ENCODE measurements around the gene COL15A1.

COL15A1 gene

GRCh38 chr9:99051851-99052250 is 108.1 kb downstream of the COL15A1 start:
- no peak for DNase-seq (ENCODE audit: insufficient read length, low spot score)
- no peak for FAIRE-seq

DNA sequence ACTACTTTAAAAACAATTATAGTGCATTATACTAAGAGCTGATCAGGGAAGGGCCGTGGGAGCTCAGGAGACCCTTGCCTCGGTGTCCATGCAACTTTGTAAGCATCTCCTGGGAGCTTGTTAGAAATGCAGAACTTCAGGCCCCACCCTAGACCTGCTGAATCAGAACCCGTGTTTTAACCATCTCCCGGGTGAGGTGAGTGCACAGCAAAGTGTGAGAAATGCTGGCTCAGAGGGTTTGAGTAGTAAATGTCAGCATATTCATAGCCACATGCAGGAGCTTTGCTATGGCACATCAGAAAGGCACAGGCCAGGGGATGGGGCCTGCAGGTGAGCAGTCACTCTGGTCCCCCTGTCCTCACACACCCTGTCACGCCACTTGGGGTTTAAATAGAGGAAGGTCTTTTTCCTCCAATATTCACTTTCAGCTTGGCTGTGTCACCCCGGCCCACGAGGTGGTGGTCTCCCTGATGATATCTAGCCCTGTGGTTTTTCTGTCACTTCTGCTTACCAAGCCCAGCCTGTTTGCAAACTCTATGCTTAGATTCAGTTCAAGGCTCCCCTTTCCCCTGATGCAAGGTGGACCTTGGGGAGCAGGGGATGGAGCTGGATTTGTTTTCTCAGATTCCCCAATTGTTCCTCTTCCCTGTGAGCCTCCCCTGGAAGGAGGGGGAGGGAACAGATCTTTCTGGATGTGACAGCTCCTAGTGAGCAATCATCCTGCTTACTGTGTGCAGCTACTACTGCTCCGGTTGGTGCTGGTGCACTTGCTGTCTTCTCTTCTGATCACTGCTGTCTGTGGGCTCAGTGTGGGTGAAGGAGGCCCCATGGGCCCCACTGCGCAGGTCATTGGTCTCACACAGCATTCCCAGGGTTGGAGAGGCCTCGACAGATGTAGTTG is 109.4 kb downstream of the COL15A1 start:
- no peak for FAIRE-seq
- DNase-seq (ENCODE audit: insufficient read length, low spot score) = no peak

- no peak for FAIRE-seq
These were observed 110.9 kb downstream of the COL15A1 start for GRCh38 chr9:99054581-99054980.

GRCh38 chr9:99055384-99055783 is 111.7 kb downstream of the COL15A1 start:
- FAIRE-seq = no peak

More at GRCh38 chr9:99054581-99054980, 110.9 kb downstream of the COL15A1 start:
- peak; percentile 29 for DNase-seq (ENCODE audit: insufficient read length, low spot score)

GRCh38 chr9:99056186-99056585 is 112.5 kb downstream of the COL15A1 start:
- FAIRE-seq = no peak
- DNase-seq (ENCODE audit: insufficient read length, low spot score) = no peak

More at GRCh38 chr9:99055384-99055783, 111.7 kb downstream of the COL15A1 start:
- DNase-seq (ENCODE audit: insufficient read length, low spot score) = no peak

DNA sequence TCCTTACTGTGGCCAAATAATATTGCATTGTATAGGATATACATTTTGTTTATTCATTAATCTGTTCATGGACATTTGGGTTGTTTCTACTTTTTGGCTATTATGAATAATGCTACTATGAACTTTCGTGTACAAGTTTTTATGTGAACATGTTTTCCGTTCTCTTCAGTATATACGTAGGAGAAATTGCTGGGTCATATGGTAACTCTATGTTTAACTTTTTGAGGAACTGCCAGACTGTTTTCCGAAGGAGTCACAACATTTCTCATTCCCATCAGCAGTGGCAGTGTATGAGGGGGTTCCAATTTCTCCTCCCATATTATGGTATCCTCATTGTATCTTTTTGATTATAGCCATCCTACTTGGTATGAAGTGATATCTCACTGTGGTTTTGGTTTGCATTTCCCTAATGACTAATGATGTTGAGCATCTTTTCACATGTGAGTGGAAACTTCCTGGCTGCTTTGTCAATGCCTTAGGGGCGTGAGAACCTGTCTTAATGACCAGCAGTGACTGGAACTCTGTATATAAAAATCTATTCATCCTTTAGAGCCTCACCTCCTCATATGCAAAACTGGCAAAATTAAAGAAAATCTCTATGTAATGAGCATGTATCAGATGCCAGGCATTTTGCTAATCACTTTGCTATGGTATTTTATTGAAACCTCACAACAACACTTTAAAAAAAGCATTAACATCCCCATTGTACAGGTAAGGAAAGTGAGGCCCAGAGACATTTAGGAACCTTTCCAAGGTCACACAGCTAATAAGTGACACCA is 113.4 kb downstream of the COL15A1 start:
- no peak for DNase-seq (ENCODE audit: insufficient read length, low spot score)

DNA sequence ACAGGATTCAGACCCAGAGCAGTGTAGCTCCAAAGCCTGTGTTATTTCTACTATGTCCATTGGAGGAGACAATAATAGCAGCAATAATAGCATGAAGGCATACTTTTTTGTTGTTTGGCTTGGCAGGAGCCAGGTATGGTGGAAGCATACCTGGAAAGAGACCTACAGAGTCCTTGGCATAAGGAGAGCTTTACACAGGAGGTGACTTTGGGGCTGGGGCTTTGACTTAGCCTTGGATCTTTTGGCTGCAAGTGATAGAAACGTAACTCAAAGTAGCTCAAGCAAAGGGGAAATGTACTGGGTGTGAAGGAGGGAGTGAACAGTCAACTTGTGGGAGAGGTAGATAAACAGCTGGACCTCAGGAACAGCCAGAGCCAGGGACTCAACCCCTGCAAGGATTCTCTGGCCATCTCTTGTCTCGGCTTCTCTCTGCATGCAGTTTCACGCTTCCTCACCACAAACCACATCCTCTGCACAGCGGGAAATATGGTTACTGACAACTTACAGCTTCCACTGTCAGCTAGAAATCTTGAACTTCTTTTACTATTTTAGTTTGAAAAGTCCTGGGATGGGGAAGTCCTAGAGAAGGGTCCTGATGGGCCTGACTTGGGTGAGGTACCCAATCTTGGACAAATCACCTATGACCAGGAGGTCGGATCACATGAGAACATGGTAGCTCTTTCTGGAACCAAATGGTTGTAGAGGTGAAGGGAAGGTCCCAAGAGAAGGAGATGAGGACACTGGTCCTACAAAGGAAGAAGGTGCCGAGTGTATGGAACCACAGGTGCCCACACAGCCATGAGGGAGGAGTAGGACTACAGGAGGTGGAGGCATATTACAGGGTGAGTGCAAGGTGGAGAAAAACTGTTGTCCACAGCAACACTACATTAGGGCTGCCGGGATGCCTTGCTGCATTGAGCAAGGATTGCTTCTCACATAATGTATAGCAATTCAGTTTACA is 114.2 kb downstream of the COL15A1 start:
- DNase-seq (ENCODE audit: insufficient read length, low spot score) (no peak), FAIRE-seq (no peak)

More for the DNA sequence above, 113.4 kb downstream of the COL15A1 start:
- no peak for FAIRE-seq

DNA sequence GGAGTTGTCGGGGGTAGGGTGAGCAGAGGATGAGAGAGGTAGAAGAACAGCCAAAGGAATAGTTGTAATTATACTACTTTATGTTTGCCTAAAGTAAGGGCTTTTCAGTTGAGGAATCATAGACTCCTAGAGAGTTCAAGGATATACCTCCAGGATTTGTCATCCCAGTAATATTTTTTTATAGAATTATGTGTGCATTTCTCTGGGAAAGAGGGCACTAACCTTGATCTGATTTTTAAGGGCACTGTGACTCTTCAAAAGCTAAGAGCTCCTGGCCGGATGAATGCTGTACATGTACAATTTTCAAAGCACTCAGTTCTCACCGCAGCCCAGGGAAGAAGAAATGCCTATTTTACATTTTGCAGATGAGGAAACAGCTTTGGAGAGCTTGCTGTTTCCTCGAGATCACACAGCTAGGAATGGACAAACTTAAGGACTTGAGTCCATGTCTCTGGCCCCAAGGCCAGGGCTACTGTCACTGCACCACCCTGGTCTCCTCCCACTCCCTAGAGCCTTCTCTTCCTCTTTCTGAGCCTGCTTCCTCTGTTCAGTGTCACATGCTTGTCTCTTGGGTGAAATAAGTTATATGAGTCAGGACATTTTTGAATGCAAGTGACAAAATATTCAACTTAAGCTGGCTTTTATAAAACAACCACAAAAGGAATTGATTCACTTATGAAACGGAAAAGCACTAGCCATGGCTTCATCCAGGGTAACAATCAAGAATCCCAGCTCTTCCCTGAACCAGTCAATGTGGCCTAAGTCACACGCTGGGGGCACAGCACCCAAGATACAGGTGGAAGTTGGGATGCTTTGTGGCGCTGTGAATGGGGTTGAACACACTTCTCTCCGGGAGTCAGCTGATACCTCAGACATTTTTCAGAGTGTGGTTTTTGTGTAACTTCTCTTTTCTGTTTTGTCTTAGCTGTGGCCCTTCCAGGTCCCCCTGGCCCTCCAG is 115.5 kb downstream of the COL15A1 start:
- FAIRE-seq = no peak
- no peak for DNase-seq (ENCODE audit: insufficient read length, low spot score)

GRCh38 chr9:99060621-99061020 is 116.9 kb downstream of the COL15A1 start:
- FAIRE-seq = no peak

DNA sequence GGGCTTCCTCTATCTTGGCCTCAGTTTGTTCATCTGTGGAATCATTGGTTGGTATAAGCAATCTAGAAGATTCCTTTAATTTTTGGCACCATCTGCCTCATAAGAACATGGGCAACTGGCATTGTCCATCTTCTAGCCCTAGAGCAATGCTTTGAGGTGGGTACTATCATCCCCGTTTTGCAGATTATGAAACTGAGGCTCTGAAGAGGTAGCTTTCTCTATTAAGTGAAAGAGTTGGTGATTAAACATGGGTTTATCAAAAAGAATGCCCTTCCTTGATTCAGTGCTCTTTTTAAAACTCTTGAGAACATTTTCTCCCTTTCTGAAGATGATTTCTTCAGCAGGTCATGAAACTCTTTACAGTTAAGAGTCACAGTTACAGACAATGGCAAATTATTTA is 118.8 kb downstream of the COL15A1 start:
- FAIRE-seq = no peak

More at GRCh38 chr9:99060621-99061020, 116.9 kb downstream of the COL15A1 start:
- no peak for DNase-seq (ENCODE audit: insufficient read length, low spot score)

DNA sequence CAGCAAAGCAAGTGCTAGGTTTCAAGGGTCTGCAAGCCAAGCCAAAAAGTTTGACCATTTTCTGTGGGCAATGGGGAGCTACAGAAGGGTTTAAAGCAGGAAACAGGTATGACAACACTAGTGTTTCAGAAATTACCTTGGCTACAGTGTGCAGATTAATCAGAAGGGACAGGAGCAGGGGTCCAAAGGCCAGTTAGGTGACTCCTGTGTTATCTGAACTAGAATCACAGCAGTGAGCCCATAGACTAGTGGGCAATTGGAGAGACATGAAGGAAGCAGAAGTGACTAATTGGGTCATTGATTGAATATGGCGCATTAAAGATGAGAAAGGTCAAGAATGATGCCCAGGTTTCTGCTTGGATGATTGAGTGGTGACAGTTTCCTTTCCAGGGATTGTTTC is 119.8 kb downstream of the COL15A1 start:
- FAIRE-seq (no peak), DNase-seq (ENCODE audit: insufficient read length, low spot score) (no peak)

More for the DNA sequence above, 118.8 kb downstream of the COL15A1 start:
- DNase-seq (ENCODE audit: insufficient read length, low spot score) = no peak

DNA sequence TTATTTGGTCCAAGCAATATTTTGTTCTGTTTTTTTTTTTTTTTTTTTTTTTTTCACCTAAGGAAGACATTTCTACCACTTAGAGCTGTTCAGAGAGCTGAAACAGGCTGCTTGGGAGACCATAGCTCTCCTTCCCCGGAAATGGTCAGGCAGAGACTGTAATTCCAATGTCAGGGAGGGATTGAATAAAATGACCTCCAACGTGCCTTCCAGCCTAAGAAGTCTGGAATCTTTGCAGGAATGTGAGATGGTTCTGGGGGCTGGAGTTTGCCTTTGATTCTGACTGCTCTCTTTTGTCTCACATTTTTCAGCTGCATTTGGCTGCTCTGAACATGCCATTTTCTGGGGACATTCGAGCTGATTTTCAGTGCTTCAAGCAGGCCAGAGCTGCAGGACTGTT is 122.9 kb downstream of the COL15A1 start:
- FAIRE-seq (no peak), DNase-seq (ENCODE audit: insufficient read length, low spot score) (no peak)

- FAIRE-seq (no peak), DNase-seq (ENCODE audit: insufficient read length, low spot score) (no peak)
These were observed 125.4 kb downstream of the COL15A1 start for GRCh38 chr9:99069075-99069474.

DNA sequence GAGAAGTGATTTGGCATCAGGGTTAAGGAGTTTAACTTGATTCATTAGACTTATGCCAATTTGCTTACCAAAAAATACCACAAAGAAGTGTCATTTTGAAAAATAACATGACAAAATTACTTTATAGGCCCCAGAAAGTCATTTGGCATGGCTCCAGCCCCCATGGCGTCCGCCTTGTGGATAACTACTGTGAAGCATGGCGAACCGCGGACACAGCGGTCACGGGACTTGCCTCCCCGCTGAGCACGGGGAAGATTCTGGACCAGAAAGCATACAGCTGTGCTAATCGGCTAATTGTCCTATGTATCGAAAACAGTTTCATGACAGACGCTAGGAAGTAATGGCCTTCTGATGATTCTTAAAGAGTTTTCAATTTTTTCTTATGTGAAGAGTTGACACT is 125.8 kb downstream of the COL15A1 start:
- no peak for DNase-seq (ENCODE audit: insufficient read length, low spot score)
- FAIRE-seq = no peak

DNA sequence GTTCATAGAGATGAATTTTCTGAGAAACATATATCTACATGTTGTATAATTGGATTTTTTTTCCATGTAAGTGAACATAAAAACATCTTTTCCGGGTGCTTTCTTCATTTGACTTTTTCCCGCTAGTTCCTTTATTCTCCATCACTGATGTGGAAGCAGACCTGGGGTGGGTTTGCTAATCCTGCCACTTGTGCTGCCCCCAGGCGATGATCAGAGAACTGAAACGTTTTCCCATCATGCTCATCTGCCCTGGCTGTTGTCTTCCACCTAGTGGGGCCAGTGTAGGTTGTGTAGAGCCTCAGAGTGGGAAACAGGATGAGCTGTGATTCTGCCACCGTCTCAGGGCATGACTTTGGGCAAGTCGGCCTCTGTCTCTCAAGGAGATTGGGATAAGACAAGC is 127.0 kb downstream of the COL15A1 start:
- DNase-seq (ENCODE audit: insufficient read length, low spot score) (no peak), FAIRE-seq (no peak)

DNA sequence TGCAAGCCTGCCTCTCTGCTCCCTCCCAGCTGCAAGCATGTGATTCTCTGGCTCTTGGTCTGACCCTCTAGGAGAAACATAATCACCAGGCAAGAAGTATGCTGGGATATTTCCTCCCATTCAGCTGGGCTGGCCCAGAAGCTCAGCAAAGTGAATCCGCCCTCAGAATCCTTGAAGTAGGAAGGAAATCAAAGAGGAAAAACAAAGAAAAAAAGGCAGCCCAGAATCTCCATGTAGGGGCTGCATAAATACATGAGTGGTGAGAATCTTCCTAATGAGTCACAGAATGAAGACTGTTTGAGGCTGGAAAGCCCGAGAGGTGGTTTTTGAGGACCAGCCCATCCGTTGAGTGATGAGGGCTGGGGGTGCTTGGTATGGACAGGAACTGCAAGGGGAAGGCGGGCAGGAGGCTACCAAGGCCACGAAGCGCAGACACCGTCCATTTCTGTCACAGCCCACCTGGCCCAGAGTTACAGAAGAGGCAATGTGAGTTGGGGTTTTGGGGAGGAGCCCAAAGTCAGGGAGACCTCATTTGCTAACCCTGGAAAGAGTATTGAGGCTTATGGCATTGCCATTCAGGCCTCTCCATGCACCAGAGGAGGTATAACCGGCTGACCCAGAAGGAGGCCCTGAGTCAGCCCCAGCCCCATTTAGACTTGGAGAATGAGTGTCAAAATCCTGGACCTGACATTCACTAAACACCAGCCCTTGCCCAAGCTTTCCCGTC is 127.8 kb downstream of the COL15A1 start:
- DNase-seq (ENCODE audit: insufficient read length, low spot score) (no peak), FAIRE-seq (no peak)

DNA sequence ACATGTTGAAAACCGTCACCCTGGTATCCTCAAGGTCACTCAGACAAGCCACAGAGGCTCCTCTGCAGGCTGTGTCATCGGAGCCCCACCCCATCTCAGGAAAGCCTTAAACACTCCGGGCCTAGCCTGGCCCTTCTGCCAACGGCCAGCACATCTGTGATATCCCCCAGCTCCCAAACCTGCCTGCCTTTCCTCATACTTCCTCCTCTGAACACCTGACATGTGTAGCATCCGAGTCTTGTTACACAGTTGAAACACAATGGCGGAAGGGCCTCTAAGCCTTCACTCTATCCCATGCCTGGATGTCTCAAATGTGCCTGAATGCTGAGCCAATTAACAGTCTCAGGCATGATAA is 128.3 kb downstream of the COL15A1 start:
- FAIRE-seq (no peak), DNase-seq (ENCODE audit: insufficient read length, low spot score) (no peak)

- FAIRE-seq (no peak), DNase-seq (ENCODE audit: insufficient read length, low spot score) (no peak)
These were observed 129.6 kb downstream of the COL15A1 start for GRCh38 chr9:99073347-99073746.

Data from HTR-8/SVneo (cell line).